HepG2 (cell line): Measurements from ENCODE around the gene KTN1. TPM values are rescaled to one million over a fixed set of nuclear protein-coding genes. Genes with fewer than 3 reads are reported as not detected.

ENCODE experiments used
- ATAC-seq: fragments of 200-7000 bp; cut with Tn5 transposase; 3 replicates; pipeline ENCODE4 v1.9.1; 2020; ENCODE audit warnings: mild to moderate bottlenecking, moderate library complexity
- BruUV-seq: library from RNA; stranded (reverse); fragments of 400-500 nt; replicated peaks from 2 replicates; lab custom pipeline; 2021; lab: Mats Ljungman, UMichigan
- CTCF ChIA-PET: fragments of 300-600 bp; formaldehyde crosslinking; extraction: SDS; loops from one replicate; lab custom pipeline; 2021; ENCODE audit warnings: low total read pairs, inconsistent platforms, low intra/inter-chr PET ratio; lab: Yijun Ruan, JAX
- POLR2A ChIA-PET: fragments of 350-600 bp; sonication (Branson Sonifier 250); formaldehyde crosslinking; loops from one replicate; lab custom pipeline; 2020; ENCODE audit warnings: antibody characterized with exemption, inconsistent platforms; lab: Yijun Ruan, JAX
- DNase-seq: peaks from one replicate; pipeline ENCODE4 v3.0.0-alpha.2; 2015; ENCODE audit warnings: low spot score
- FAIRE-seq: peaks from 3 replicates; lab custom pipeline; 2011; peaks lifted over from hg19 to GRCh38; lab: Jason Lieb, UNC
- H2AFZ ChIP-seq: one replicate; pipeline ENCODE4 v1.6.1; 2011; ENCODE audit warnings: low read length, inconsistent platforms
- H3K27ac ChIP-seq: fragments of 300-600 bp; 3 replicates; pipeline ENCODE4 v1.8.0; 2011; ENCODE audit warnings: mixed run types, mild to moderate bottlenecking, mixed read lengths, low read length, inconsistent platforms; ENCODE audit not compliant: insufficient read depth; ENCODE audit errors: extremely low read length
- H3K27me3 ChIP-seq, 2 experiments: fragments of 200-600 bp in 1 of 2; 2 replicates in 1 of 2; 3 replicates in 1 of 2; pipeline versions ENCODE4 v1.6.0 to v1.8.0; 2011; ENCODE audit warnings: low read length in 2 of 2, mild to moderate bottlenecking in 2 of 2, moderate library complexity in 2 of 2, inconsistent platforms in 1 of 2; ENCODE audit not compliant: insufficient read depth in 2 of 2, control insufficient read depth in 1 of 2
- H3K36me3 ChIP-seq, 2 experiments: fragments of 200-600 bp in 1 of 2; replicated peaks in 1 of 2; 2 replicates in 1 of 2; 3 replicates in 1 of 2; pipeline versions ENCODE4 v1.5.1 to v1.8.0; 2011; ENCODE audit warnings: low read length in 2 of 2, inconsistent platforms in 1 of 2; ENCODE audit not compliant: insufficient read depth in 2 of 2, control insufficient read depth in 1 of 2
- H3K4me1 ChIP-seq: 2 replicates; pipeline ENCODE4 v1.5.1; 2012; ENCODE audit warnings: low read length, inconsistent platforms; ENCODE audit not compliant: insufficient read depth
- H3K4me2 ChIP-seq: 2 replicates; pipeline ENCODE4 v1.6.0; 2011; ENCODE audit warnings: low read depth, low read length, inconsistent platforms
- H3K4me3 ChIP-seq, 3 experiments: fragments of 200-600 bp in 1 of 3; sonication (generic), shearing (Covaris generic) in 1 of 3; replicated peaks in 1 of 3; 2 replicates each; pipeline ENCODE4 v1.5.1; 2011 to 2016; ENCODE audit warnings: low read length in 3 of 3, inconsistent platforms in 2 of 3, low read depth in 2 of 3, mild to moderate bottlenecking in 2 of 3, control low read depth in 1 of 3, mixed read lengths in 1 of 3; ENCODE audit not compliant: insufficient read depth in 1 of 3
- H3K79me2 ChIP-seq: one replicate; pipeline ENCODE4 v1.6.1; 2011; ENCODE audit warnings: low read length, inconsistent platforms; ENCODE audit not compliant: insufficient read depth
- H3K9ac ChIP-seq: 2 replicates; pipeline ENCODE4 v1.6.0; 2011; ENCODE audit warnings: mild to moderate bottlenecking, low read depth, low read length, inconsistent platforms; ENCODE audit not compliant: insufficient read depth
- H3K9me3 ChIP-seq: 2 replicates; pipeline ENCODE4 v1.5.1; 2012; ENCODE audit warnings: mild to moderate bottlenecking, low read length
- H4K20me1 ChIP-seq: 2 replicates; pipeline ENCODE4 v1.6.0; 2011; ENCODE audit warnings: inconsistent platforms, mild to moderate bottlenecking, low read length, moderate library complexity; ENCODE audit not compliant: insufficient read depth
- GATAD2A ChIP-seq: IDR thresholded peaks from 2 replicates; pipeline ENCODE4 v1.6.1; 2016
- HNF4G ChIP-seq, 2 experiments: sonication (generic) in 1 of 2; formaldehyde crosslinking in 1 of 2; IDR thresholded peaks; 2 replicates each; pipeline versions ENCODE4 v1.4.0 to v1.6.1; 2011 to 2020; ENCODE audit warnings: borderline replicate concordance in 2 of 2, low read depth in 2 of 2, mild to moderate bottlenecking in 2 of 2, low read length in 1 of 2, missing genetic modification reagents in 1 of 2, moderate library complexity in 1 of 2
- LCORL ChIP-seq, 2 experiments: fragments of 450-650 bp in 1 of 2; sonication (generic) in 1 of 2; formaldehyde crosslinking in 1 of 2; IDR thresholded peaks; 2 replicates each; pipeline versions ENCODE4 v1.5.0 to v1.6.1; 2017 to 2020; ENCODE audit warnings: antibody characterized with exemption in 1 of 2, missing genetic modification reagents in 1 of 2
- MIXL1 ChIP-seq: IDR thresholded peaks from 2 replicates; pipeline ENCODE4 v1.6.1; 2016
- PAXIP1 ChIP-seq: sonication (generic); formaldehyde crosslinking; conservative IDR thresholded peaks from 2 replicates; pipeline ENCODE4 v1.4.0; 2020; ENCODE audit warnings: mild to moderate bottlenecking, missing genetic modification reagents, moderate library complexity
- POLR2A ChIP-seq, 2 experiments: IDR thresholded peaks; 2 replicates each; pipeline ENCODE4 v1.6.1; 2011; ENCODE audit warnings: low read depth in 2 of 2, low read length in 2 of 2, mild to moderate bottlenecking in 1 of 2, moderate library complexity in 1 of 2; ENCODE audit not compliant: insufficient read depth in 1 of 2
- YEATS2 ChIP-seq: sonication (generic); formaldehyde crosslinking; IDR thresholded peaks from 2 replicates; pipeline ENCODE4 v1.4.0; 2020; ENCODE audit warnings: missing genetic modification reagents, borderline replicate concordance
- ZIK1 ChIP-seq: sonication (generic); formaldehyde crosslinking; IDR thresholded peaks from 2 replicates; pipeline ENCODE4 v1.5.0; 2020; ENCODE audit warnings: mild to moderate bottlenecking, low read depth, missing genetic modification reagents, borderline replicate concordance
- ZNF138 ChIP-seq: sonication (generic); formaldehyde crosslinking; IDR thresholded peaks from 2 replicates; pipeline ENCODE4 v1.5.0; 2020; ENCODE audit warnings: mild to moderate bottlenecking, low read depth, missing genetic modification reagents
- ZNF263 ChIP-seq: sonication (generic); formaldehyde crosslinking; IDR thresholded peaks from 2 replicates; pipeline ENCODE4 v1.4.0; 2020; ENCODE audit warnings: missing genetic modification reagents
- ZNF468 ChIP-seq: sonication (generic); formaldehyde crosslinking; IDR thresholded peaks from 2 replicates; pipeline ENCODE4 v1.8.0; 2022; ENCODE audit warnings: mild to moderate bottlenecking, moderate library complexity, missing genetic modification reagents
- ZNF512 ChIP-seq: sonication (generic); formaldehyde crosslinking; IDR thresholded peaks from 2 replicates; pipeline ENCODE4 v1.4.0; 2020; ENCODE audit warnings: mild to moderate bottlenecking, missing genetic modification reagents
- ZNF691 ChIP-seq: sonication (generic); formaldehyde crosslinking; IDR thresholded peaks from 2 replicates; pipeline ENCODE4 v1.4.0; 2020; ENCODE audit warnings: missing genetic modification reagents, low read depth, mild to moderate bottlenecking, borderline replicate concordance
- WGBS: methylation state at CpG from one replicate; pipeline ENCODE4 v1.1.6; 2017; ENCODE audit warnings: low lambda C conversion rate; 5-methylcytosine and 5-hydroxymethylcytosine counted together
- in situ Hi-C: cut with HindIII; loops from 2 replicates; pipeline ENCODE4 v1.10.0; 2017; ENCODE audit warnings: low pct_unique_long_range_greater_than_20kb; ENCODE audit not compliant: extremely low pct_ligation_motif_present
- intact Hi-C: fragments of 100-400 bp; cut with micrococcal nuclease; formaldehyde crosslinking; loops from one replicate; pipeline ENCODE4 v1.10.0; 2022; ENCODE audit not compliant: unreplicated experiment
- polyA plus RNA-seq, 8 experiments: library from polyadenylated mRNA; depleted of rRNA in 3 of 8; stranded (reverse) in 7 of 8; unstranded in 1 of 8; fragments of >200 nt; fragmentation: Illumina TruSeq in 4 of 8; extraction: Trizol in 4 of 8; gene quantifications; 2 replicates each; pipeline versions ENCODE4 v1.2.1 to v1.2.3, GENCODE V29; 2011 to 2016; ENCODE audit warnings: low read depth in 4 of 8, missing spikeins in 1 of 8, mixed read lengths in 1 of 8; ENCODE audit not compliant: insufficient read depth in 1 of 8
- total RNA-seq, 5 experiments: library from RNA; depleted of rRNA; stranded (reverse); fragments of >200 nt; fragmentation: Illumina TruSeq; extraction: Trizol; gene quantifications; 2 replicates each; pipeline ENCODE4 v1.2.3, GENCODE V29; 2016; ENCODE audit warnings: low read depth in 1 of 5
- TF ChIP-seq, protein P1 (sequence below): sonication (generic); formaldehyde crosslinking; IDR thresholded peaks from 2 replicates; pipeline ENCODE4 v1.4.0; 2020; ENCODE audit warnings: missing genetic modification reagents

The KTN1 gene
- total and polyA plus RNA-seq, 2 of the 13 experiments (the other 11 are each of a cell fraction or from before 2014, with no cell fraction given): 60.6 to 169 TPM

DNA sequence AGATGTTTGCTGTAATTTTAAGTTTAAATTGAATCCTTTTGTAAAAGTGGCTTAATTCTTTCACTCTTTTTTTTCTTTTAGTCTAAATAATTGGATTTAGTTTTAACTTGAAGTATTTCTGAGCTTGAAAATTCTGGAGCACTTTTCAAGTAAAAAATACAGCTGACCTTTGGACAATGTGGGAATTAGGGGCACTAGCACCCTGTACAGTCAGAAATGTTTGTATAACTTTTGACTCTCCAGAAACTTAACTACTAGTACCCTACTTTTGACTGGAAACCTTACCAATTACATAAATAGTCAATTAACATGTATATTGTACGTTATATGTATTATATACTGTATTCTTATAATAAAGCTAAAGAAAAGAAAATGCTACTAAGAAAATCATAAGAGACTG is 7.8 kb downstream of the KTN1 start:
- Histone ChIP-seq H2AFZ (no peak overlapping the region), H4K20me1 (peaks cover 64% of the 10 kb centered on the region), H3K79me2 (peaks cover 96% of the 10 kb centered on the region), H3K4me3 (peak overlapping the region in 1 of 3 experiments; percentile 0; a peak in 2 of 6 replicates), H3K4me2 (peak overlapping the region; percentile 42), H3K9me3 (no peaks in the 10 kb centered on the region), H3K9ac (no peak overlapping the region), H3K27ac (peak overlapping the region; percentile 53), H3K27me3 (no peaks in the 10 kb centered on the region), H3K4me1 (peaks cover 91% of the 10 kb centered on the region), H3K36me3 (peaks cover 0 to 2% of the 10 kb centered on the region in 2 experiments; a peak in 1 of 5 replicates)
- in situ Hi-C loops (no loop called here), intact Hi-C loops (loop anchor here (10.0 kb wide), 2 partner anchors 47 to 313 kb away; partner anchors contain the start of gene FBXO34)
- WGBS: 66% methylated on average over 1 of the region's 1 CpG
- POLR2A ChIA-PET: interaction anchor here (1.0 to 1.5 kb wide), 3 partner anchors 9 to 13 kb away, joined by 3 to 10 read pairs (median 3); no protein-coding TSS in a partner anchor
- FAIRE-seq: no peak
- DNase-seq: no peak
- ATAC-seq: 0 out of 3 replicates have a peak, but pooled peaks have one; percentile 16
- no TSS peak for BruUV-seq
- CTCF ChIA-PET: no interaction called here
- TF ChIP-seq ZIK1 (CRISPR knock-in tag): no peak
- TF ChIP-seq LCORL (IDR thresholded peaks at IDR 0.05): no peak
- TF ChIP-seq LCORL (CRISPR knock-in tag; IDR thresholded peaks at IDR 0.05): no peak
- TF ChIP-seq MIXL1 (CRISPR knock-in tag): no peak
- TF ChIP-seq ZNF468 (CRISPR knock-in tag): no peak
- TF ChIP-seq GATAD2A (CRISPR knock-in tag): 0 out of 2 replicates have a peak, but pooled peaks have one; percentile 21
- TF ChIP-seq, protein P1, sequence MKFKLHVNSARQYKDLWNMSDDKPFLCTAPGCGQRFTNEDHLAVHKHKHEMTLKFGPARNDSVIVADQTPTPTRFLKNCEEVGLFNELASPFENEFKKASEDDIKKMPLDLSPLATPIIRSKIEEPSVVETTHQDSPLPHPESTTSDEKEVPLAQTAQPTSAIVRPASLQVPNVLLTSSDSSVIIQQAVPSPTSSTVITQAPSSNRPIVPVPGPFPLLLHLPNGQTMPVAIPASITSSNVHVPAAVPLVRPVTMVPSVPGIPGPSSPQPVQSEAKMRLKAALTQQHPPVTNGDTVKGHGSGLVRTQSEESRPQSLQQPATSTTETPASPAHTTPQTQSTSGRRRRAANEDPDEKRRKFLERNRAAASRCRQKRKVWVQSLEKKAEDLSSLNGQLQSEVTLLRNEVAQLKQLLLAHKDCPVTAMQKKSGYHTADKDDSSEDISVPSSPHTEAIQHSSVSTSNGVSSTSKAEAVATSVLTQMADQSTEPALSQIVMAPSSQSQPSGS (CRISPR knock-in tag): no peak
- TF ChIP-seq PAXIP1 (CRISPR knock-in tag): peak; percentile 52; the same call in 1 of the 2 replicates
- no peak for TF ChIP-seq YEATS2 (CRISPR knock-in tag)
- TF ChIP-seq HNF4G (IDR thresholded peaks at IDR 0.05; ENCODE audit: borderline replicate concordance, low read depth, low read length): peak; percentile 37; the same call in 1 of the 2 replicates
- TF ChIP-seq HNF4G (CRISPR knock-in tag; IDR thresholded peaks at IDR 0.05; ENCODE audit: borderline replicate concordance, low read depth): no peak
- TF ChIP-seq ZNF263 (CRISPR knock-in tag): no peak
- no peak for TF ChIP-seq ZNF138 (CRISPR knock-in tag)
- no peak for TF ChIP-seq ZNF512
- TF ChIP-seq POLR2A (IDR thresholded peaks at IDR 0.05; ENCODE audit: insufficient read depth in 1 of 2, low read depth in 2 of 2, low read length in 2 of 2): no peak
- no peak for TF ChIP-seq ZNF691 (CRISPR knock-in tag)
